GM19328 (cell line): ENCODE results near the gene SGSM2.

Experiments
- ATAC-seq: cut with Tn5 transposase; IDR thresholded peaks from one replicate; pipeline ENCODE4 v1.9.1; 2021; ENCODE audit warnings: mild to moderate bottlenecking, moderate library complexity; ENCODE audit not compliant: unreplicated experiment

SGSM2 gene

GRCh38 chr17:2366747-2367494 lies 29.6 kb downstream of the SGSM2 start:
- ATAC-seq, result no peak

- no peak for ATAC-seq
Observed at GRCh38 chr17:2368359-2368758, 31.1 kb downstream of the SGSM2 start.

GRCh38 chr17:2369039-2369438 lies 31.7 kb downstream of the SGSM2 start:
- no peak for ATAC-seq

- no peak for ATAC-seq
Observed at GRCh38 chr17:2369551-2370210, 32.4 kb downstream of the SGSM2 start.

- ATAC-seq, result no peak
Observed at GRCh38 chr17:2370211-2370589, 32.9 kb downstream of the SGSM2 start.

- no peak for ATAC-seq
Observed at GRCh38 chr17:2371183-2372130, 34.2 kb downstream of the SGSM2 start.

- no peak for ATAC-seq
Observed at GRCh38 chr17:2372180-2372579, 34.9 kb downstream of the SGSM2 start.

GRCh38 chr17:2372681-2373080 lies 35.4 kb downstream of the SGSM2 start:
- no peak for ATAC-seq

- no peak for ATAC-seq
Observed at GRCh38 chr17:2373179-2373578, 35.9 kb downstream of the SGSM2 start.

- no peak for ATAC-seq
Observed at GRCh38 chr17:2374549-2375285, 37.4 kb downstream of the SGSM2 start.

- no peak for ATAC-seq
Observed at GRCh38 chr17:2375406-2375805, 38.1 kb downstream of the SGSM2 start.

- ATAC-seq, result no peak
Observed at GRCh38 chr17:2376107-2376506, 38.8 kb downstream of the SGSM2 start.

GRCh38 chr17:2377659-2378058 lies 40.4 kb downstream of the SGSM2 start:
- no peak for ATAC-seq

GRCh38 chr17:2378905-2379304 lies 41.6 kb downstream of the SGSM2 start:
- no peak for ATAC-seq

- no peak for ATAC-seq
Observed at GRCh38 chr17:2379489-2380225, 42.4 kb downstream of the SGSM2 start.

GRCh38 chr17:2380226-2380922 lies 43.1 kb downstream of the SGSM2 start:
- ATAC-seq, result no peak

- no peak for ATAC-seq
Observed at GRCh38 chr17:2380950-2381649, 43.8 kb downstream of the SGSM2 start.

GRCh38 chr17:2383628-2384167 lies 46.4 kb downstream of the SGSM2 start:
- no peak for ATAC-seq
